Gastroesophageal sphincter (tissue), 2 donors: ENCODE data around the gene OST4.

Source experiments
- POLR2A ChIP-seq, 2 donors: fragments of 450-650 bp; IDR thresholded peaks; one replicate each; pipeline ENCODE4 v1.6.1; 2017; ENCODE audit warnings: antibody characterized with exemption in 2 of 2, mild to moderate bottlenecking in 2 of 2, moderate library complexity in 1 of 2
- POLR2AphosphoS5 ChIP-seq: sonication (generic); formaldehyde crosslinking; IDR thresholded peaks from one replicate; pipeline ENCODE4 v1.6.1; 2017; ENCODE audit warnings: antibody characterized with exemption

GRCh38 chr2:27095745-27096651 is 24.5 kb upstream of the OST4 start:
- TF ChIP-seq POLR2A (IDR thresholded peaks at IDR 0.05) (no peak), POLR2AphosphoS5 (no peak)
